ENCODE measurements around the gene ZWILCH.

ZWILCH gene

GRCh38 chr15:66542896-66543295, 37.8 kb downstream of the ZWILCH start:
- no CpG with 5 or more reads among the region's 4 CpGs for WGBS (ENCODE audit: insufficient coverage, insufficient read length)

DNA sequence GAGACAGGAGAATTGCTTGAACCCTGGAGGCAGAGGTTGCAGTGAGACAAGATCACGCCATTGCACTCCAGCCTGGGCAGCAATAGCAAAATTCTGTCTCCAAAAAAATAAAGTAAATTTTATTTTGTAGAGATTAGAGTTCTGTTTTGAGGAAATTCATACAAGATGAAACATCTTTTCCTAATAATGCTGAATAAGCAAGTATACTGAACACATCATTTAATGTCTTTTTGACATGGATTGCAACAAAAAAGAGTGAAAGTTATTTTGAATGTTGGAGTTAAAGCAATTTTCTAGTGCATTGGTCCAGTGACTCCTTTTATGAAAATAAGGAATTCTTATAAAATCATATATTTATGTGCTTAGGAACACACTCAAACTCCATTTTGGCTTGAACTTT, 40.1 kb downstream of the ZWILCH start:
- no CpG with 5 or more reads among the region's 1 CpG for WGBS (ENCODE audit: insufficient coverage, insufficient read length)
- H3K27me3 ChIP-seq (ENCODE audit: control insufficient read depth, insufficient read depth, low read length), result no peaks in the 10 kb centered on the region
- H3K36me3 ChIP-seq (ENCODE audit: control insufficient read depth, insufficient read depth, low read length), result no peaks in the 10 kb centered on the region; the same call in 1 of the 2 replicates
- no peak overlapping the region for H3K27ac ChIP-seq (ENCODE audit: low read length)
- no peak overlapping the region for H3K4me3 ChIP-seq (ENCODE audit: low read length)
- H3K9me3 ChIP-seq (ENCODE audit: control insufficient read depth, insufficient read depth, low read length), result no peaks in the 10 kb centered on the region
- no peak for DNase-seq (ENCODE audit: low read depth, low spot score)
- no peaks in the 10 kb centered on the region for H3K4me1 ChIP-seq (ENCODE audit: control insufficient read depth, insufficient read depth, low read length)

More at GRCh38 chr15:66542896-66543295, 37.8 kb downstream of the ZWILCH start:
- H3K27ac ChIP-seq (ENCODE audit: low read length), result no peak overlapping the region
- no peak for DNase-seq (ENCODE audit: low read depth, low spot score)
- no peaks in the 10 kb centered on the region for H3K27me3 ChIP-seq (ENCODE audit: control insufficient read depth, insufficient read depth, low read length)
- peaks cover 7% of the 10 kb centered on the region; the same call in 1 of the 2 replicates for H3K36me3 ChIP-seq (ENCODE audit: control insufficient read depth, insufficient read depth, low read length)
- no peaks in the 10 kb centered on the region for H3K4me1 ChIP-seq (ENCODE audit: control insufficient read depth, insufficient read depth, low read length)
- H3K4me3 ChIP-seq (ENCODE audit: low read length), result no peak overlapping the region
- H3K9me3 ChIP-seq (ENCODE audit: control insufficient read depth, insufficient read depth, low read length), result no peaks in the 10 kb centered on the region

GRCh38 chr15:66555685-66556084, 50.6 kb downstream of the ZWILCH start:
- H3K4me1 ChIP-seq (ENCODE audit: control insufficient read depth, insufficient read depth, low read length), result no peaks in the 10 kb centered on the region
- no peaks in the 10 kb centered on the region; the same call in 1 of the 2 replicates for H3K36me3 ChIP-seq (ENCODE audit: control insufficient read depth, insufficient read depth, low read length)
- H3K9me3 ChIP-seq (ENCODE audit: control insufficient read depth, insufficient read depth, low read length), result no peaks in the 10 kb centered on the region

GRCh38 chr15:66558271-66558670, 53.1 kb downstream of the ZWILCH start:
- H3K9me3 ChIP-seq (ENCODE audit: control insufficient read depth, insufficient read depth, low read length), result no peaks in the 10 kb centered on the region
- H3K4me1 ChIP-seq (ENCODE audit: control insufficient read depth, insufficient read depth, low read length), result no peaks in the 10 kb centered on the region
- H3K27ac ChIP-seq (ENCODE audit: low read length), result no peak overlapping the region
- H3K4me3 ChIP-seq (ENCODE audit: low read length), result no peak overlapping the region
- DNase-seq (ENCODE audit: low read depth, low spot score), result no peak
- no CpG with 5 or more reads among the region's 6 CpGs for WGBS (ENCODE audit: insufficient coverage, insufficient read length)
- no peaks in the 10 kb centered on the region for H3K27me3 ChIP-seq (ENCODE audit: control insufficient read depth, insufficient read depth, low read length)
- H3K36me3 ChIP-seq (ENCODE audit: control insufficient read depth, insufficient read depth, low read length), result peaks cover 3% of the 10 kb centered on the region; the same call in 1 of the 2 replicates

More at GRCh38 chr15:66555685-66556084, 50.6 kb downstream of the ZWILCH start:
- no peak overlapping the region for H3K4me3 ChIP-seq (ENCODE audit: low read length)
- no peak for DNase-seq (ENCODE audit: low read depth, low spot score)
- H3K27ac ChIP-seq (ENCODE audit: low read length), result no peak overlapping the region
- H3K27me3 ChIP-seq (ENCODE audit: control insufficient read depth, insufficient read depth, low read length), result no peaks in the 10 kb centered on the region

GRCh38 chr15:66560856-66561525, 55.9 kb downstream of the ZWILCH start:
- peaks cover 14% of the 10 kb centered on the region for H3K4me1 ChIP-seq (ENCODE audit: control insufficient read depth, insufficient read depth, low read length)
- WGBS (ENCODE audit: insufficient coverage, insufficient read length), result no CpG with 5 or more reads among the region's 18 CpGs

DNA sequence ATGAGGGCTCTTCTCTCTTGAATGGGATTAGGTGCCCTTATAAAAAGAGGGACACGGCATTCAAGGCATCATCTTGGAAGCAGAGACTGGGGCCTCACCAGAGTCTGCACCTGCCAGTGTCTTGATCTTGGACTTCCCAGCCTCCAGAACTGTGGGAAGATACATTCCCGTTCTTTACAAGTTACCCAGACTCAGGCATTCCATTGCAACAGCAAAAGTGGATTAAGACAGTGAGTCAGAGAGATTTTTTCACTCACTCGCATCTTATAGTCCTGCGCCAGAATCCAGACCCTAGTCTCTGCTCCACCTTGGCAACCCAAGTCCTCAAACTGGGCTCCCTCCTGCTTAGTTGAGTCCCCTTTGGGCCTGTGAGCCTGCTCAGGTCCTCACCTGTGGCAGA, 58.0 kb downstream of the ZWILCH start:
- H3K9me3 ChIP-seq (ENCODE audit: control insufficient read depth, insufficient read depth, low read length), result no peaks in the 10 kb centered on the region
- peaks cover 16% of the 10 kb centered on the region for H3K4me1 ChIP-seq (ENCODE audit: control insufficient read depth, insufficient read depth, low read length)
- H3K36me3 ChIP-seq (ENCODE audit: control insufficient read depth, insufficient read depth, low read length), result peaks cover 3% of the 10 kb centered on the region; the same call in 1 of the 2 replicates
- WGBS (ENCODE audit: insufficient coverage, insufficient read length), result no CpG with 5 or more reads among the region's 4 CpGs
- DNase-seq (ENCODE audit: low read depth, low spot score), result no peak
- H3K27me3 ChIP-seq (ENCODE audit: control insufficient read depth, insufficient read depth, low read length), result no peaks in the 10 kb centered on the region
- no peak overlapping the region for H3K4me3 ChIP-seq (ENCODE audit: low read length)
- no peak overlapping the region for H3K27ac ChIP-seq (ENCODE audit: low read length)

More at GRCh38 chr15:66560856-66561525, 55.9 kb downstream of the ZWILCH start:
- Histone ChIP-seq H3K9me3 (ENCODE audit: control insufficient read depth, insufficient read depth, low read length) (no peaks in the 10 kb centered on the region), H3K36me3 (ENCODE audit: control insufficient read depth, insufficient read depth, low read length) (peaks cover 3% of the 10 kb centered on the region; the same call in 1 of the 2 replicates), H3K27me3 (ENCODE audit: control insufficient read depth, insufficient read depth, low read length) (no peaks in the 10 kb centered on the region), H3K27ac (ENCODE audit: low read length) (no peak overlapping the region), H3K4me3 (ENCODE audit: low read length) (no peak overlapping the region)
- DNase-seq (ENCODE audit: low read depth, low spot score), result no peak

DNA sequence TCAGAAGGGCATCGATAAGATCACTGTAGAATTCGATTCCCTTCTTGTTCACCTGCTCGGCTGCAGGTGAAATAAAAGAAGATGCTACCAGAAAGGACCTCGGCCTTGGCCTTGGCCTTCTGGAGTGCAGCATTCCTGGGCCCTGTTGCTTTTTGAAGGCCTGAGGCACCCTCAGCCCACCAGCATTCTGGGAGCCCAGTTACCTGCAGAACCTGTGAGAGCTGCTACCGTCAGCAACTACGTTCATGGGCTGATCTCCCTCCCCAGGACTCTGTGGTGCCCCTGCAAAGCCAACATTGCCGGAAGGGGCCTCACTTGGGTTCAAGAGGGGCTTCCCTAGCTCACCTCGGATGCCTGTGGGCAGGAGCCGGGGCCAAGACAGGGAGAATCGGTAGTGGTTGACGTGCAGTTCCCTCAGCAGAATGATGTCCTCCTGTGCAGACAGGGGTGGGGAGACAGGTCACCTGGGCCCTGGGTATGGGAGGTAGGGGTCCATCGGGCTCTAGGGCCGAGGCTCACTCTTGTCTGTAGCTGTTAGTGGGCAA, 58.5 kb downstream of the ZWILCH start:
- peaks cover 3% of the 10 kb centered on the region; the same call in 1 of the 2 replicates for H3K36me3 ChIP-seq (ENCODE audit: control insufficient read depth, insufficient read depth, low read length)
- no CpG with 5 or more reads among the region's 13 CpGs for WGBS (ENCODE audit: insufficient coverage, insufficient read length)
- H3K27ac ChIP-seq (ENCODE audit: low read length), result no peak overlapping the region
- no peak overlapping the region for H3K4me3 ChIP-seq (ENCODE audit: low read length)
- H3K4me1 ChIP-seq (ENCODE audit: control insufficient read depth, insufficient read depth, low read length), result peaks cover 16% of the 10 kb centered on the region
- H3K9me3 ChIP-seq (ENCODE audit: control insufficient read depth, insufficient read depth, low read length), result no peaks in the 10 kb centered on the region
- no peaks in the 10 kb centered on the region for H3K27me3 ChIP-seq (ENCODE audit: control insufficient read depth, insufficient read depth, low read length)
- DNase-seq (ENCODE audit: low read depth, low spot score), result no peak

DNA sequence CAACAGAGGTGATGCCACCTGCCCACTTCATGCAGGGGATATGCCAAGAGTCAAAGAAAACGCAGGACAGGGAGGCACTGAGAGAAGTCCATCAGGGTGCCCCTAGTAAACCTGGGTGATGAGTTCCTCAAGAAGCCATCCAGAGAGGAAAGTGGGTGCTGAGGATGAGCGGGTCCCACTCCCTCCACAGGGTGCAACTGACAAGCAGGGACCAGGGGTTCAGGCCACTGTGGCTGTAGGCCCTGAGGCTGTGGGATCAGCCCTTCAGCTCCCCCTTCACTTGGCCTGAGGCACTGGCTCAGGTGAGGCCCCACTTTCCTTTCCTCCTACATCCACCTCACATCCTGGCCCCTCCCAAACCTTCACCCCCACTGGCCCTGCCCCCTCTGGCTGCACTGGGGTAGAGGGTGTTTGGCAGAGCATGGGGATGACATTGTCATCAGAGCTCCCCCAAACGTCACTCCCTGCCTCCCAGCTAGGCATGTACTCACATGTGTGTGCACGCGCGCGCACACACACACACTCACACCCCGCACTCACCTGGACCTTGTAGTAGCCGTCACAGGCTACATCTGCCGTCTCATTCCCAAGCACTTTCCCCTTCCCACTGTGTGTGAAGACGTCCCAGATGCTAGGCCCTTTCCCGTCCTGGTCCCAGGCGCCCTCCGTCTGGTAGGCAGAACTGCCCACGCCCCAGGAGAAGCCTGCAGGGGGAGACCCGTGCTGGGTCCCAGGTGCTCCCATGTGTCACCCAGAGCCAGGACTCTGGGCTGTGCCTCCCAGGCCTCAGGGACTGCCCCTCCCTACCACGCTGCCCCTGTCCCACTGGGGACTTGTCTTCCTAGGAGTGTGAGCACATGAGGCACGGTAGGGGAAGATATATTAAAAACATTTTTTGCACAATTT, 59.3 kb downstream of the ZWILCH start:
- peaks cover 3% of the 10 kb centered on the region; the same call in 1 of the 2 replicates for H3K36me3 ChIP-seq (ENCODE audit: control insufficient read depth, insufficient read depth, low read length)
- no peaks in the 10 kb centered on the region for H3K9me3 ChIP-seq (ENCODE audit: control insufficient read depth, insufficient read depth, low read length)
- WGBS (ENCODE audit: insufficient coverage, insufficient read length), result no CpG with 5 or more reads among the region's 18 CpGs
- H3K27ac ChIP-seq (ENCODE audit: low read length), result no peak overlapping the region
- no peak overlapping the region for H3K4me3 ChIP-seq (ENCODE audit: low read length)
- DNase-seq (ENCODE audit: low read depth, low spot score), result no peak
- peaks cover 16% of the 10 kb centered on the region for H3K4me1 ChIP-seq (ENCODE audit: control insufficient read depth, insufficient read depth, low read length)
- no peaks in the 10 kb centered on the region for H3K27me3 ChIP-seq (ENCODE audit: control insufficient read depth, insufficient read depth, low read length)

GRCh38 chr15:66565141-66565641, 60.1 kb downstream of the ZWILCH start:
- H3K9me3 ChIP-seq (ENCODE audit: control insufficient read depth, insufficient read depth, low read length), result no peaks in the 10 kb centered on the region
- no CpG with 5 or more reads among the region's 9 CpGs for WGBS (ENCODE audit: insufficient coverage, insufficient read length)
- peaks cover 3% of the 10 kb centered on the region; the same call in 1 of the 2 replicates for H3K36me3 ChIP-seq (ENCODE audit: control insufficient read depth, insufficient read depth, low read length)
- H3K27me3 ChIP-seq (ENCODE audit: control insufficient read depth, insufficient read depth, low read length), result no peaks in the 10 kb centered on the region
- DNase-seq (ENCODE audit: low read depth, low spot score), result no peak
- H3K4me3 ChIP-seq (ENCODE audit: low read length), result no peak overlapping the region
- peaks cover 16% of the 10 kb centered on the region for H3K4me1 ChIP-seq (ENCODE audit: control insufficient read depth, insufficient read depth, low read length)
- no peak overlapping the region for H3K27ac ChIP-seq (ENCODE audit: low read length)

- DNase-seq (ENCODE audit: low read depth, low spot score), result peak; percentile 54
- Histone ChIP-seq H3K4me3 (ENCODE audit: low read length) (no peak within 1 kb of the TSS), H3K4me1 (ENCODE audit: control insufficient read depth, insufficient read depth, low read length) (peaks cover 16% of the 10 kb centered on the region), H3K36me3 (ENCODE audit: control insufficient read depth, insufficient read depth, low read length) (peaks cover 3% of the 10 kb centered on the region; the same call in 1 of the 2 replicates), H3K27me3 (ENCODE audit: control insufficient read depth, insufficient read depth, low read length) (no peaks in the 10 kb centered on the region), H3K9me3 (ENCODE audit: control insufficient read depth, insufficient read depth, low read length) (no peaks in the 10 kb centered on the region), H3K27ac (ENCODE audit: low read length) (no peak within 1 kb of the TSS)
- no CpG with 5 or more reads among the region's 14 CpGs for WGBS (ENCODE audit: insufficient coverage, insufficient read length)
These were observed 60.6 kb downstream of the ZWILCH start, which contains the start of gene LCTL for GRCh38 chr15:66565741-66566144. LCTL (minus strand) TSS chr15:66565998; CDS start chr15:66565365, 633 bp downstream.

All from iPS DF 6.9 (cell line).